Stimulated activated CD8-positive, alpha-beta memory T cell treated with anti-CD3 and anti-CD28 coated beads, Interleukin-4, amount 100 ng/mL, for 1 hour (primary cell): ENCODE measurements around the gene CYP26B1.

Experiments used
- DNase-seq, 2 donors: peaks; one replicate each; pipeline ENCODE4 v3.0.0-alpha.2; 2020; ENCODE audit warnings: low read depth in 2 of 2, low spot score in 1 of 2

Gene CYP26B1

DNA sequence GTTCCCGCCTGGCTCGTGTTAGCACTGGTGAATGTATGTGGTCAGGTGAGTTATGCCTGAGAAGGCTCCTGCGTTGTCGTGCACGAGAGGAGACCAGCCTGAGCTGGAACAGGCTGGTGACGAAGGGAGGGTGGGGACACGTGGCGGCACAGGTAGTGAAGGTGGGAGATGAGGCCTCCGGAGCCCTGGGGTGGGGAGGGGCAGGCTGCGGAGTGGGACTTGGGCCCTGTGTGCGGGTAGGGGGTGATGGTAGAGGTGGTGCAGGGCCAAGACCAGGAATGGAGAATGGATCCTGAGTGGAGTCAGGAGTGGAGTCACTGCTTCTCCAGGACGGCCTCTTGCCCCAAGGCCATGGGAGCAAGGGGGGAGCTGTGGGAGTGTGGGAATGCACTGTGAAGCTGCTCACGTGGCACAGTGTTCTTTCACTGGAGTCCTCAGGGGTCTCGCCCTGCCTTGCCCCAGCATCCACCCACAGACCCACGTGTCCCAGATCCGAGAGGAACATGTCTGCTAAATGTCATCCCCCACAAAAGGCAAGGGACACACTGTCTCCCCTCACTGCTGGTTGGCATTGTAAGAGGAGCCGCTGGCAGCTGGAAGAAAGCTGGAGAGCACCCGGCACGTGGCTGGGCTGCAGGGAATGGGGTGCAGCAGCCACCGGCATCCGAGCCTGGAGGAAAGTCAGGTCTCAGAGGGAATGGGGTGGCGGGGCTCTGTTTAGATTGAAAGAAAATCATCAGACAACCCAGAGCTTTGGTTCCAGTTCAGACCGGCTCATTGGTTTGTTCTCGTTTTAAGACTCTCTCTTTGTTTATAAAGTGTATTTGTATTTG lies 63.7 kb downstream of the CYP26B1 start:
- DNase-seq, result no peak

GRCh38 chr2:72082887-72083286 lies 64.8 kb downstream of the CYP26B1 start:
- DNase-seq, result no peak

- no peak for DNase-seq
Measured at GRCh38 chr2:72082021-72082601, 65.6 kb downstream of the CYP26B1 start.

DNA sequence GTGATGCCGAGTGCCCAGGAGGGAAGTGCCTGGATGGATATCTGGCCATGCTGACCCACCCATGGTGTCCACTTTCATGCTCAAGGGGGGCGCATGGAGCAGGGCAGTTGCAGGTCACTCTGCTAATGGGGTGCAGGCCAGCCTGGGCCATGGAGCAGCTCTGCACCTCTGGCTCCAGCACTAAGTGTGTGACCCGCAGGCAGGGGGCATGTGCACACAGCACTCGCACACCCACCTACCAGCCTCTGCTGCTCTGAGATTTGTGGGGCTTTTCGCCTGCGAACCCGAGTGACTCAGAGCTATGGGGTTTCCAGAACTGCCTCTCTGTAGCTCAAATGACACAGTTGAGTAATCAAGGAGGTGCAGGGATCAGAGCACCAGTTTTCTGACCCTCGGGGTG lies 66.2 kb downstream of the CYP26B1 start:
- DNase-seq, result no peak

GRCh38 chr2:72080286-72081145 lies 67.1 kb downstream of the CYP26B1 start:
- DNase-seq, result no peak
